Esophagus squamous epithelium (tissue), 4 donors: ENCODE results near the gene PCBP2.

Source experiments
- CTCF ChIP-seq, 6 experiments: fragments of 450-650 bp in 4 of 6; fragments of 200-600 bp in 2 of 6; sonication (generic) in 2 of 6; IDR thresholded peaks; one replicate each; pipeline ENCODE4 v1.5.1; 2016 to 2019; ENCODE audit warnings: antibody characterized with exemption in 6 of 6, mild to moderate bottlenecking in 4 of 6, moderate library complexity in 4 of 6
- POLR2A ChIP-seq, 4 donors: fragments of 450-650 bp; IDR thresholded peaks; one replicate each; pipeline ENCODE4 v1.6.1; 2017; ENCODE audit warnings: antibody characterized with exemption in 4 of 4, mild to moderate bottlenecking in 4 of 4, moderate library complexity in 3 of 4

DNA sequence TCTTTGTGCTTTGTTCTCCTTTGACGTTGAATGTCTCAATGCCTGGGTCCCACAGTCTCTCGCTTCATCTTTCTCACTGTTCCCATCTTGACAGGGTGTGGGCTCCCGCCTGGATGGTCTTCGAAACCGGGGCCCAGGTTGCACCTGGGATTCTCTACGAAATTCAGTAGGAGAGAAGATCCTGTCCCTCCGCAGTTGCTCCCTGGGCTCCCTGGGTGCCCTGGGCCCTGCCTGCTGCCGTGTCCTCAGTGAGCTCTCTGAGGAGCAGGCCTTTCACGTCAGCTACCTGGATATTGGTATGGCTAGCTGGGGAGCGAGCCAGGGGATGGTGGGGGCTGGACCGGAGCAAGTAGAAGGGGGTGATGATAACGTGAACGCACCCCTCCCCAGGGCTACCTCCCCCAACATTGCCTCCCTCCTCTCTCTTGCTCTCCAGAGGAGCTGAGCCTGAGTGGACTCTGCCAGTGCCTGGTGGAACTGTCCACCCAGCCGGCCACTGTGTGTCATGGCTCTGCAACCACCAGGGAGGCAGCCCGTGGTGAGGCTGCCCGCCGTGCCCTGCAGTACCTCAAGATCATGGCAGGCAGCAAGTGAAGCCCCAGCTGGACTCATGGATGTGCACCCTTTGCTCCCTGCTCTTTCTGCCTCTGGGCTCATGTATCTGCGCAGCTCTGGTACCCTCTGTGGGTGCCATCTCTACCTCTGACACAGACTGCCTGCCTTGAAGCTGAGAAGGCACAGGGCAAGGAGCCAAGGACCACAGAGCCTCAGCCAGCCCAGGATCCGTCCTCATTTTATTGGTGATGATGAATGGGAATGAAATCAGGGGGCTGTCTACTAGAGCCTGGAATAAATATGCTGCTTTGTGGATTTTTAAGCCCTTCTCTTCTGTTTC lies 53.9 kb downstream of the PCBP2 start:
- no peak for TF ChIP-seq CTCF (IDR thresholded peaks at IDR 0.05)
- no peak for TF ChIP-seq POLR2A (IDR thresholded peaks at IDR 0.05)
